ENCODE data around the gene MGRN1.

- no peak for TF ChIP-seq POLR2AphosphoS5 (IDR thresholded peaks at IDR 0.05; ENCODE audit: insufficient read depth, low read depth, low read length)
- TF ChIP-seq POLR2A (IDR thresholded peaks at IDR 0.05; ENCODE audit: low read depth, low read length), result no peak
- no peak for TF ChIP-seq CTCF (IDR thresholded peaks at IDR 0.05; ENCODE audit: extremely low read depth in 1 of 2, insufficient read depth in 1 of 2, low read depth in 1 of 2, low read length in 2 of 2)
- no peak for TF ChIP-seq EZH2 (IDR thresholded peaks at IDR 0.05; ENCODE audit: borderline replicate concordance, low read depth, low read length, severe bottlenecking)
- TF ChIP-seq JUN (IDR thresholded peaks at IDR 0.05; ENCODE audit: borderline replicate concordance, insufficient read depth, insufficient read length, low read depth), result no peak
- no peak for TF ChIP-seq MYC (IDR thresholded peaks at IDR 0.05; ENCODE audit: low read depth, low read length)
- no peak for TF ChIP-seq FOS (IDR thresholded peaks at IDR 0.05; ENCODE audit: borderline replicate concordance, insufficient read depth, low read length)
- no peak for TF ChIP-seq MAX (IDR thresholded peaks at IDR 0.05; ENCODE audit: insufficient read depth, insufficient read length)
Measured at GRCh38 chr16:4608704-4608980, 16.0 kb upstream of the MGRN1 start.

Measured in endothelial cell of umbilical vein (primary cell).